Amniotic epithelial cell (primary cell): Measurements from ENCODE around the gene SLC30A3.
"Not testable (repeated sequence)": the region's sequence is repeated elsewhere in the genome, so short reads cannot be mapped to it uniquely, and the experiment has no call there.

Experiments used
- DNase-seq: peaks from one replicate; pipeline ENCODE4 v3.0.0-alpha.2; 2010; ENCODE audit warnings: low read depth

Gene SLC30A3

GRCh38 chr2:27262379-27263286 is at the start of gene SLC30A3:
TSS of gene SLC30A3 (minus strand) at chr2:27263047. CDS start at chr2:27262906, 141 bp downstream.
- DNase-seq = peak; percentile 13

- no peak for DNase-seq
Measured at GRCh38 chr2:27312152-27312551, 49.3 kb upstream of the SLC30A3 start.

GRCh38 chr2:27309651-27310050 is 46.8 kb upstream of the SLC30A3 start:
- no peak for DNase-seq

- DNase-seq = peak; percentile 32
Measured at GRCh38 chr2:27308359-27308881, 45.6 kb upstream of the SLC30A3 start, which contains the start of gene UCN. TSS of gene UCN (minus strand) at chr2:27308445. CDS start at chr2:27307895, 550 bp downstream.

- DNase-seq = no peak
Measured at GRCh38 chr2:27307545-27308358, 44.9 kb upstream of the SLC30A3 start.

GRCh38 chr2:27307287-27307544 is 44.4 kb upstream of the SLC30A3 start:
- no peak for DNase-seq

- DNase-seq = no peak
Measured at GRCh38 chr2:27306573-27307286, 43.9 kb upstream of the SLC30A3 start.

GRCh38 chr2:27306136-27306535 is 43.3 kb upstream of the SLC30A3 start:
- no peak for DNase-seq

- DNase-seq = no peak
Measured at GRCh38 chr2:27305516-27305915, 42.7 kb upstream of the SLC30A3 start.

GRCh38 chr2:27304488-27305240 is 41.8 kb upstream of the SLC30A3 start:
- DNase-seq = no peak

- peak; percentile 68 for DNase-seq
Measured at GRCh38 chr2:27303093-27304025, 40.5 kb upstream of the SLC30A3 start.

GRCh38 chr2:27300606-27301005 is 37.8 kb upstream of the SLC30A3 start:
- not testable (repeated sequence) for DNase-seq

- no peak for DNase-seq
Measured at GRCh38 chr2:27298391-27299080, 35.7 kb upstream of the SLC30A3 start.

GRCh38 chr2:27297195-27297594 is 34.3 kb upstream of the SLC30A3 start:
- no peak for DNase-seq

- no peak for DNase-seq
Measured at GRCh38 chr2:27296481-27296880, 33.6 kb upstream of the SLC30A3 start.

- no peak for DNase-seq
Measured at GRCh38 chr2:27294928-27295327, 32.1 kb upstream of the SLC30A3 start.

GRCh38 chr2:27291865-27292264 is 29.0 kb upstream of the SLC30A3 start:
- DNase-seq = peak; percentile 31

- no peak for DNase-seq
Measured at GRCh38 chr2:27290549-27290948, 27.7 kb upstream of the SLC30A3 start.

- DNase-seq = no peak
Measured at GRCh38 chr2:27288610-27289009, 25.8 kb upstream of the SLC30A3 start.

GRCh38 chr2:27285481-27285880 is 22.6 kb upstream of the SLC30A3 start:
- DNase-seq = no peak
